GM21786 (cell line): Measurements from ENCODE around the gene TNFRSF13B.

Experiments
- ATAC-seq: cut with Tn5 transposase; IDR thresholded peaks from one replicate; pipeline ENCODE4 v1.9.1; 2021; ENCODE audit not compliant: unreplicated experiment

TNFRSF13B gene

GRCh38 chr17:16939208-16939576 lies 32.7 kb downstream of the TNFRSF13B start:
- ATAC-seq: no peak

DNA sequence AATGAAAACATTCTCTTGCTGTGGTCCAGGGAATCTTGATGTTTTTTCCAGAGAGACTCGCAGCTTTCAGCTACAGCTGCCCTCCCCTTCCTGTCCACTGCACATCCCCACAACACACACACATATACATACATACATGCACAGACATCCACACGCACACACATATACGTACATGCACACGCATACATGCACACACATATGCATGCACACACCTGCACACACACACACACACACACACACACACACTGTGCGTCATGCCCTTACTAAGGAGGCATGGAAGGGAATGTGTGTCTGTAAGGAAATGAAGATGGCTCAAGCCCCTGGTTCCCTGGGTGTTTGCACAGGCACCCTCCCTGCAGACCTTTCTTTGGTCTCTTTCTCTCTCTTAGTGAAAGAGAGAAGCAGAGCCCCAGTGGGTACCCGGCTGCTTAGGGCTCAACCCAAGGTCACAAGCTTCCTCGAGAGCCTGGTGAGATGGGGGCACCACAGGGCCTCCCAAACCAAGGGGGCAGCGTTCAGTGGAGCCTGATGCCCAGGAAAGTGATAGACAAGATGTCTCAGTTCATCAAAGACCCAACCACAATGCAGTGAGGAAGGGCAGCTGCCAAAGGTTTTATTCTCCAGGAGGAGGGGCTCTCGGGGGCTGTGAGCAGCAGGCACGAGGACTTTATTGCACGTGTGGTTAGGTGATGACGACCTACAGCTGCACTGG lies 33.3 kb downstream of the TNFRSF13B start:
- no peak for ATAC-seq

DNA sequence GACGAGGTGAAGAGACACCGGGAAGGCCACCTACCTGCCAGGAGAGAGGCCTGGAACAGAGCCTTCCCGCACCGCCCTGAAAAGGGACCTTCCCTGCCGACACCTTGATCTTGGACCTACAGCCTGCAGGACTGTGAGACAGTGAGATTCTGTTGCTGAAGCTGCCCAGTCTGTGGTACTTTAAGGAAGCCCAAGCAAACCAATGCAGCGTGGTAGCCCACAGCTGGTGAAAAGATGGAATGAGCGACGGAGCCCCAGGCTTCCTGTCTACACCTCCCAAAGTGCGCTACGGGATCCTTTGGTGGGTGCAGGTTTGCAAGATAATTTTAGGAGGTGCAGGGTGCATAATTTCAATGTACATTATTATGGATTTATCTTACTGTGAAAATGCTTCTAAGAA lies 33.9 kb downstream of the TNFRSF13B start:
- no peak for ATAC-seq

DNA sequence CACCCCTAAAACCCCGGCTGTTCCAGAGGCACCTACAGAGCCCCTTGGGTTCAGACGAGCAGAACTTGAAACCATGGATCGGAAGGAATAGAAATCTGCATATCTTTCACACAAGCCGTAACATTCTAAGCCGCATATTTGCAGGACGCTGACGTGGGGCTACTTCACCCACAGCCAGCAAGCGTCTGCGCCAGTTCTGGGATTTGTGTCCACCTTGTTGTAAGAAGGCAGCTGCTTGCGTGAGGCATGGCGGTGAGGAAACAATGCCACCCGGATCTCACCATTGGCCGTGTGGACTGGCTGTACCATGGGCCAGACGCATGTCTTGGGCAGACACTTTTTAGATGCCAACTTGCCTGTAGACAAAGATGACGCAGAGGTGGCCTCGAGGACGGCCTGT lies 34.5 kb downstream of the TNFRSF13B start:
- no peak for ATAC-seq

DNA sequence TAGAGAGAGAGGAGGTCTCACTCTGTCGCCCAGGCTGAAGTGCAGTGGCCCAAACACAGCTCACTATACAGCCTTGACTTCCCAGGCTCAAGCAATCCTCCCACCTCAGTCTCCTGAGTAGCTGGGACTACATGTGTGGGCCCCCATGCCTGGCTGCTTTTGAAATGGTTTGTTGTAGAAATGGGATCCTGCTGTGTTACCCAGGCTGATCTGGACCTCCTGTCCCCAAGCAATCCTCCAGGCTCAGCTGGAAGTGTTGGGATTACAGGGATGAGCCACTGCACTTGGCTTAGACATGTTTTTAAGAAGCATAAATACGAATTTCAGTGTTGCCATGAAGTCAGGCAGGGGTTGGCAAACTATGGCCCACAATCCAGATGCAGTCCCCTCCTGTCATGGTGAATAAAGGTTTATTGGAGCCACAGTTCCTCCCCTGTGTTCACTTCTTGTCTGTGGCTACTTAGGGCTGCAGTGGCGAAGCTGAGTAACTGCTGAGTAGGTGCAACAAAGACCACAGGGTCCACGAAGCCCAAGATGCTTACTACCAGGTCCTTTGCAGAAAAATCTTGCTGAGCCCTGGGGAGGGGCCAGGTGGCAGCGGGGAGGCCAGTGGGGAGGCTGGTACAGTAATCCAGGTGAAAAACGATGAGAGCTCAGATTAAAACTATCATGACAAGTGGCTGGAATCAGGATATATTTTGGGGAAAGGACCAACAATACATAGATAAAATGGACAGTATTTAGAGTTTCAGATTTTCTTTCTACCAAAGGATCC lies 35.2 kb downstream of the TNFRSF13B start:
- no peak for ATAC-seq

DNA sequence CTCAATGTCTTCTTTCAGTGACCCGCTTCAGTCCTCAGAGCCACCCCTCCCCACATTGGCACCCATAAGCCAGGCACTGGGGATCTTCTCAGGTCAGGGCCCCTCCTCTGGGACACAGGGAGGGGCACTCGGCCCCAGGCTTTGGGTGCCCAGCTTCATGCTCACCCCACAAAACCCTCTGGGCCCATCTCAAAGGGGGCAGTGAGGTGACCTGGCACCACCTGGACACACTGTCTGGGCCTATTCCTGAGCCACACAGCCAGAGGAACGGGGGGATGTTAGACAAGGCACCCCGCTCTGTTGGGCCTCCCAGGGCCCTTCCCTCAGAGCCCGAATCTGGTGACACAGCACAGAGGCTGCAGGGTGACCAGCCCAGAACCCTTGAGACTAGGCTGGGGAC lies 36.1 kb downstream of the TNFRSF13B start:
- no peak for ATAC-seq

DNA sequence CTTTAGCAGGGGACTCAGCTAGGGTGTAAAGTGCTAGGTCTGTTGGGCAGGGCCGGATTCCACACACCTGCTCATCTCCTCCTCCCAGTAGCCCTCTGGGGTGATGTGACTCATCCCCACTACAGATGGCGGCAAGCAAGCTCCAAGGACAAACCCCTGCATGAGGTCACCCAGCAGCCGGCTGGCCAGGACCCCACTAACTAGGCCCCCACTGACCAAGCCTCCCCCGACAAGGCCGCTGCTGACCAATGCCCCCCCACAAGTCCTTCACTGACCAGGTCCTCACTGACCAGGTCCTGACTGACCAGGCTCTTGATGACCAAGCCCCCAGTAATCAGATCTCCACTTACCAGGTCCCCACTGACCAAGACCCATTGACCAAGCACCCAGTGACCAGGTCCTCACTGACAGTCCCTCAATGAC lies 36.7 kb downstream of the TNFRSF13B start:
- no peak for ATAC-seq

DNA sequence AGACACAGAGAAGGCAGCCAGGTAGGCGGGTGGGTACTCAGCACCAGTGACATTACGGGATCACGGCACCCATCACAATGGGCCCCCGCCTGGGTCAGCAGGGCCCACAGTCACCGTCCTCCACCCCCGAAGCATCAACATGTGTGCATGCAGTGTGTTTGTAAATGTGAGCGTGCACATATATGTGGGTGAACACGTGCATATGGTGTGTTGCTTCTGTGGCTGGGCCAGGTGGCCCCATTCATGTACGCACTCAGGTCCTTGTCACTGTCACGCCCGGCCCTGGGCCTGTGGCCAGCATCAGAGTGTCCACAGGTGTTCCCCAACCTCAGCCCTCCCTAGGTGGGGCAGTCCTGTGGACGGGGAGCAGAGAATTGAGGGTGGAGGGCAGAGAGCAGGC lies 37.1 kb downstream of the TNFRSF13B start:
- no peak for ATAC-seq

GRCh38 chr17:16934133-16934795 lies 37.7 kb downstream of the TNFRSF13B start:
- ATAC-seq: no peak

DNA sequence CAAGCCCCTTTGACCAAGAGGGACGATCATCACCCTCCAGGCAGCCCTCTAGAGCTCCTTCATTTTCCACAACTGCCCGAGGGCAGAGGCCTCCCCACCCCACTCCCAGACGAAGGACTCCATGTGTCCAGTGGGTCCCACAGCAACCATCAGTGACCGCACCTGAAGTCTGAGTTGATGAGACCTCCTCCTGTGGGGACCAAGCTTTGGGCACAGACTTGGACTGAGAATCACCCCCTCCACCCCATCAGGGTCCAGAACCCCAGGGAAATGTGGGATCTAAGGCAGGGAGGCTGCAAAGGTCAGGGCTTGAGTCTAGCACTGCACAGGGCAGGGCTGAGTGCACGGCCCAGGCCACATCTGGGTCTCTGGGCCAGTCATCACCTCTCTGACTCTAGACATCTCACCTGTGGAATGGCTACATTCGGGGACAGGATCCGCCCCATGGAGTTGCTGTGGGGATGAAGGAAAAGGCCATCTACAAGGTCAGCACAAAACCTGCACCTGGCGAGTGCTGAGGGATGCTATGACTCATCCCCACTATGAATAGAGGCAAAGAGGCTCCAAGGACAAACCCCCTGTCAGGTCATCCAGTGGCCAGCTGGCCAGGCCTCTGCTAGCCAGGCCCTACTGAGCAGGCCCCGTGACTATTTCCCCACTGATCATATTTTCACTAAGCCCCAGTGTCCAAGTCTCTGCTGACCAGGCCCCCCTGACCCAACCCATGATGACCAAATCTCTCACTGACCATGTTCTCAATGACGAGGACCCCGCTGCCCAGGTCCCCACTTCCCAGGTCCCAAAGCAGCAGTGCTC lies 38.4 kb downstream of the TNFRSF13B start:
- ATAC-seq: no peak

DNA sequence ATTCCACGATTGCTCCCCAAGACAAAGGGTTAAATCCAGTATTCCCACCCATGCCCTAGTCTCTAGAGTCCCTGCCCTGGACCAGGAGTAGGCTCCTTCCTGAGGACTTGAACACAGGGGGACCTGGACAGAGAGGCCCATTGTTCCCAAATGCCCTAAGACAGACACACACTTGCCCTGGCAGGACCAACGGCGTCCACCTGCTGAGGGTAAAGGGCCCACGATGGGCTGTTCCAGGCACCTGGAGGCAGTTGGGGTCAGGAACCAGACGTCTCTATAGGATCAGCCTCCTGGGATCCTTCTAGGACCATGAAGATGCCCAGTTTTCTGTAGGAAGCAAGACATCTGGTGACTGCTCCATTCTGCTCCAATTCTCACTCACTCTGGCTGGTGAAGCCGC lies 39.3 kb downstream of the TNFRSF13B start:
- no peak for ATAC-seq

GRCh38 chr17:16932156-16932555 lies 39.8 kb downstream of the TNFRSF13B start:
- ATAC-seq: no peak

DNA sequence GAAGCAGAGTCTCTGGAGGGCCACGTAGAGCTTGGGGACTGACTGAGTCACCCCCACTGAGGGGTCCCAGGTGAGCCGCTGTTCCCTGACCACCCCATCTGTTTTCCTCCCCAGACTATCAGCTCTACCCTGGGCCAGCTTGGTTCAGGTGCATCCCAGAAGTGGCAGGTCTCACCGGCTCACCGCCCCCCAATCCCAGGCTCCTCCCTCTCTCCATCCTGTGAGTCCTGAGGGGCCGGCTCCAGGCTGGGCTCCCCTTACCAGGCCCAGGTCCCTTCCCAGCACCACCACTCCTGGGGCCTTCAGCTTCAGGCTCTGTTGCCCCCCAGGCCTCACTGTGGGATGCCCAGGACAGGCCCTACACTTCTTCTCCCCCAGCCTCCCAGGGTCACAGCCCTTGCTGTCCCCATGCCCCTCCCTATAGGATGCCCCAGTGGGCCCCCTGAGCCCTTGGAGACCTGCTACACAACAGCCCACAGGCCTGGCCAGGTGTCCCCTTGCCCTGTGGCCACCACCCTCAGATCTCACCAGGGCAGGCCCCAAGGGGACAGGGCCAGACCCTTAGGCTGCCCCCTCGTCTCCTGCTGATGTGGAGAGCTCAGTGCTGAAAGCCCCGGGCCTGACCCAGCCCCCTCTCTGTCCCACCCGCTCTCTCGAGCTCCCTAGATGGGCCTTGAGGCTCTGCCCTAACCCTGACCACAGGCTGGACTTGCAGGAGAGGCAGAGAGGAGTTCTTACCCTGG lies 40.4 kb downstream of the TNFRSF13B start:
- ATAC-seq: no peak

DNA sequence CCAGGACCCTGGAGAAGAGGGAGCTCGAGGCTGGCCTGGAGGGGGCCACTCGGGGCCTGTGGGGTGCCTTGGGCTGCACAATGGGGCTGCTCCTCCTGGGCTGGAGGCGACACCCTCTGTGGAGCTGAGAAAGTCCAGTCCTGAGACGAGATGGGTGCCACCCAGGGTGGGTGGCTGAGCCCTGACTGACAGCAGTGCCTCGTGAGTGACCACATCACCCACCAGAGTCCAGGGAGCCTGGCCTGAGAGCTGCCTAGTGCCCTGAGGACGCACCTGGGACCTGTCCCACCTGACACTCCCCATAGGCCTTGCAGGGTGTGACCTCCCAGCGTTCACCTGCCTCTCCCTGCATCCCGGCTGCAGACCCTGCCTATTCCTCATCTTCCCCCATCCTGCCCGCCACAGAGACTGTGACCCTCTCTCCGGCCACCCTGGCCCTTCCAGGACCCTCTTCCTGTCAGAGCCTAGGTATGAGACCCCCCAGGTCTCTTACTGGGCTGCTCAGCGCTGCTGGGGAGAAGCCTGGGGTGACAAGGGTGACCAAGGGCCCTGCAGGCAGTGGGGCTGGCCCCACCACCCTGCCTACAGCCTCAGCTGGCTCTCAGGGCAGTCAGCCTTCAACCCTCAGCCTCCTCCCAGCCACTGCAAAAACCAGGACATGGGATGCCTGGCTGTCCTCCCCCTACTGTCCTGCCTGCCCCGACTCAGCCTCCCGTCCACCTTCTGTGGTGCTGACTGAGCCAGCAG lies 41.2 kb downstream of the TNFRSF13B start:
- no peak for ATAC-seq

DNA sequence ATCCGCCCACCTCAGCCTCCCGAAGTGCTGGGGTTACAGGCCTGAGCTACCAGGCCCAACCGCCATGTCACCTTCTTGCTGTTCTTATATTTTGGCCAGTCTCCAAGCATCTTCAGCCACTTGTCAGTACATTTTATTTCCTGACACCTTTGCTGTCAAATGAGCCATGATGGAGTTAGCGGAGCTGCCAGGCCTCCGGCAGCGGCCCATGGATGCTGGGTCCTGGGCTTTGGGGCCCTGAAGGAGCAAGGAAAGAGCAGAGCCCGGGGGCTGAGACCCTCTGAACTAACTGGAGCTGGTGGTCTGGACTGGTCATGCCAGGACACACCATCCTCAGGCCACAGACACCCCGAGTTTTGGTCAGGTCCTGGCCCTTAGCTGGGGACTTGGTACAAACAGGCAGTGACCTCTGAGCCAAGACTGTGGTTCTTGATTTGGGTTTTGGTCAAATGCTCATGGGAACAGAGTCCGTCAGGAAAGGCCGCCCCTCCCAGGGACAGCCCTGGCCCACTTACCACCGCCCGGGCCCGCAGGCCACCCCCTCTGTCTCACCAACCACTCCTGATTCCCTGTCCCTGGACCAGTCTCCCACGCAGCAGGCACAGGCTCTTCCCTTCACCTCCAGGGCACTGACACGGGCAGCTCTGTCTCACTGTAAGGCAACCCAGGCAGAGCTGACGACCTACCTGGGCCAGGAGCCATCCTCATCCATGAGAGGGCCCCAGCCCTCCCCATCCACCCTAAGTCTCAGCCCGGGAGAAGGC lies 42.0 kb downstream of the TNFRSF13B start:
- ATAC-seq: no peak

GRCh38 chr17:16929035-16929680 lies 42.8 kb downstream of the TNFRSF13B start:
- no peak for ATAC-seq

DNA sequence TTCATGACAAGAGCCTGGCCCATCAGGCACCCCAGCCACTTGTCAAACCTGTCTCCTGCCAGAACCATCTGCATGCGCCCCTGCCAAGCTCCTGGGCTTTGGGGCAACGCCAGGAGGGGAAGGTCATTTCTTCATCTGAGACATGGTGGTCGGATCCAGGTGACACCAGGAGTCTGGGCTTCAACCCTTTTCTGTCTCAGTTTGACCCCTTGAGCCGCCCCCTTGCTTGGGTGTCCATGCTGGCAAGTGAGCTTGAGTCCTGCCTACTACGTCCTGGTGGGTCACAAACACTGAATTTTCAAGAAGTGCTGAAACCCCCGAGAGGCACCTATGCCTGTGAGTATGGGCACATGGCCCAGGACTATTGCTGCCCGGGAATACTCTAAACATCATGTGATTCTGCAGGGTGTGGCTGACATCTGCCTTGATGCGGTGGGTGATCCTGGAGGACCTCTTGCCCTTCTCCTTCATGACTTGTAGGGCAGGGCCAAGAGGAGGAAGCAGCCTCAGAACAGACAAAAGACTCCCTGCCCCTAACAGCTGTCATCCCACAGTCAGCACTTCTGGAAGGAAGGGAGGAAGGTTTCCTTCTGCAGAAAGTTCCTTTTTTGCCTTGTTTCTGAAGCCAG lies 43.4 kb downstream of the TNFRSF13B start:
- no peak for ATAC-seq

DNA sequence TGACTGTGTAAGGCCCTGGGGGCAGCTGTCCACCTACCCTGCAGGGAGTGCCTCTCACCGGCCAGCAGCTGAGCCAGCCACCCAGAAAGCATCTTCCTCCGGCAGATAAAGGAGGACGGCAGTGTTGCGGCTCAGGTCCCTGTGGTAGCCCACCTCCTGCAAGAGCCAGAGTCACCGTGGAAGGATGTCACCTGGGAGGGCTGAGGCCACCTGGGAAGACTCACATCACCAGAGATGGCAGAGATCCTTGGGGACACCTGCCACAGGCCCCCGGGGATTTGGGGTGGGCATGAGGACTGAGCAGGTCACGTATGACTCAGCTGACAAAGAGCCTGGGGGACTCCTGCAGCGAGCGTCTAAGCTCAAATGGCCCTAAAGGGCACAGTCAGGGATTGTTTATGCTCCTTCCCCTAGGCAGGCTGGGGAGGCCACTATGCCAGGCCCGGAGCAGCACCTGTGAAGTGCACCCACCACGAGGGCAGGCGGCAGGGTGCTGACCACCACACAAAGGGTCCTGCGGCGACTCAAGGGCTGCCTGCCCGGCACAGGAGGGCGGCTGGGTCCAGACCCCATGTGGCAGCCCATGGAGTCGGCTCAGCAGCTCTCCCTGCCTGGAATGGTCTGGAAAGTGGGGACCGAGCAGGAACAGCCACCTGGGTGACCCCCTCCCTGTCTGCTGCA lies 44.1 kb downstream of the TNFRSF13B start:
- no peak for ATAC-seq
